GM23338 (cell line): ENCODE results near the gene TMED7. TPM values are rescaled to one million over a fixed set of nuclear protein-coding genes. Genes with fewer than 3 reads are reported as not detected.

Experiments used
- ATAC-seq: fragments of 200-7000 bp; cut with Tn5 transposase; 3 replicates; pipeline ENCODE4 v1.9.1; 2020
- DNase-seq: peaks from one replicate; pipeline ENCODE4 v3.0.0-alpha.2; 2015; ENCODE audit warnings: low spot score
- H2AFZ ChIP-seq: fragments of 200-600 bp; sonication (generic); 2 replicates; pipeline ENCODE4 v1.8.0; 2016; ENCODE audit warnings: antibody characterized with exemption, mild to moderate bottlenecking, moderate library complexity
- H3F3A ChIP-seq: fragments of 200-600 bp; sonication (generic); replicated peaks from 2 replicates; pipeline ENCODE4 v1.8.0; 2017; ENCODE audit warnings: antibody characterized with exemption, mixed run types, low read depth
- H3K27ac ChIP-seq: fragments of 200-600 bp; sonication (generic); 2 replicates; pipeline ENCODE4 v1.6.1; 2016; ENCODE audit warnings: low read depth
- H3K27me3 ChIP-seq: fragments of 200-600 bp; sonication (generic); 2 replicates; pipeline ENCODE4 v1.8.0; 2016; ENCODE audit warnings: mild to moderate bottlenecking, mixed run types, moderate library complexity; ENCODE audit not compliant: insufficient read depth
- H3K36me3 ChIP-seq: fragments of 200-600 bp; sonication (generic); 2 replicates; pipeline ENCODE4 v1.8.0; 2016; ENCODE audit warnings: mild to moderate bottlenecking; ENCODE audit not compliant: insufficient read depth
- H3K4me1 ChIP-seq: fragments of 200-600 bp; sonication (generic); 2 replicates; pipeline ENCODE4 v1.8.0; 2016; ENCODE audit warnings: mild to moderate bottlenecking, moderate library complexity; ENCODE audit not compliant: insufficient read depth
- H3K4me2 ChIP-seq: fragments of 200-600 bp; sonication (generic); 2 replicates; pipeline ENCODE4 v1.7.1; 2017; ENCODE audit warnings: mixed run types
- H3K4me3 ChIP-seq: fragments of 200-600 bp; sonication (generic); 2 replicates; pipeline ENCODE4 v1.6.1; 2016; ENCODE audit warnings: mixed run types
- H3K79me2 ChIP-seq: fragments of 200-600 bp; sonication (generic); replicated peaks from 2 replicates; pipeline ENCODE4 v1.8.0; 2017; ENCODE audit warnings: mild to moderate bottlenecking; ENCODE audit not compliant: insufficient read depth
- H3K9me2 ChIP-seq: fragments of 200-600 bp; sonication (generic); 2 replicates; pipeline ENCODE4 v1.8.0; 2017; ENCODE audit not compliant: insufficient read depth
- H4K20me1 ChIP-seq: fragments of 200-600 bp; sonication (generic); replicated peaks from 2 replicates; pipeline ENCODE4 v1.8.0; 2017; ENCODE audit warnings: mild to moderate bottlenecking; ENCODE audit not compliant: insufficient read depth
- H3K27ac Mint-ChIP-seq: 2 replicates; pipeline ENCODE4 v1.8.0; 2020; ENCODE audit warnings: inconsistent platforms, mild to moderate bottlenecking, moderate library complexity, mixed read lengths
- H3K27me3 Mint-ChIP-seq: 3 replicates; pipeline ENCODE4 v1.8.0; 2022; ENCODE audit warnings: low read depth, mild to moderate bottlenecking, moderate library complexity, mixed read lengths, inconsistent platforms; ENCODE audit not compliant: insufficient read depth, poor library complexity
- H3K36me3 Mint-ChIP-seq: 3 replicates; pipeline ENCODE4 v1.8.0; 2021; ENCODE audit warnings: low read depth, mild to moderate bottlenecking, inconsistent platforms, moderate library complexity, mixed read lengths
- H3K4me1 Mint-ChIP-seq: 3 replicates; pipeline ENCODE4 v1.8.0; 2020; ENCODE audit warnings: mild to moderate bottlenecking, inconsistent platforms, mixed read lengths
- H3K4me3 Mint-ChIP-seq: 3 replicates; pipeline ENCODE4 v1.8.0; 2021; ENCODE audit warnings: moderate library complexity, mild to moderate bottlenecking, inconsistent platforms, mixed read lengths
- H3K9me3 Mint-ChIP-seq: 3 replicates; pipeline ENCODE4 v1.8.0; 2020; ENCODE audit warnings: moderate library complexity, mild to moderate bottlenecking, inconsistent platforms, mixed read lengths
- EZH2 ChIP-seq: fragments of 200-600 bp; sonication (generic); IDR thresholded peaks from one replicate; pipeline ENCODE4 v1.8.0; 2017; ENCODE audit warnings: antibody characterized with exemption, mild to moderate bottlenecking, low read depth; ENCODE audit not compliant: unreplicated experiment
- EZH2phosphoT487 ChIP-seq: fragments of 200-600 bp; sonication (generic); IDR thresholded peaks from one replicate; pipeline ENCODE4 v1.8.1; 2018; ENCODE audit warnings: antibody characterized with exemption; ENCODE audit not compliant: unreplicated experiment
- POLR2AphosphoS5 ChIP-seq: IDR thresholded peaks from 2 replicates; pipeline ENCODE4 v1.6.1; 2016; ENCODE audit warnings: antibody characterized with exemption, low read depth
- polyA plus RNA-seq: library from polyadenylated mRNA; unstranded; fragments of >200 nt; fragmentation: Nextera tagmentation; extraction: Ambion mirVana; gene quantifications from 2 replicates; pipeline ENCODE4 v1.2.1, GENCODE V29; 2016
- total RNA-seq: library from RNA; depleted of rRNA; stranded (reverse); fragments of >200 nt; shearing (Covaris generic); gene quantifications from 2 replicates; pipeline ENCODE4 v1.2.3, GENCODE V29; 2014
- TF ChIP-seq, protein P1 (sequence below): fragments of 250-450 bp; sonication (Bioruptor Pico); IDR thresholded peaks from 2 replicates; pipeline ENCODE4 v1.5.0; 2020; ENCODE audit warnings: mild to moderate bottlenecking, moderate library complexity

TMED7 gene
- total and polyA plus RNA-seq, 2 experiments from 2014 or later = 30.2 to 158 TPM

DNA sequence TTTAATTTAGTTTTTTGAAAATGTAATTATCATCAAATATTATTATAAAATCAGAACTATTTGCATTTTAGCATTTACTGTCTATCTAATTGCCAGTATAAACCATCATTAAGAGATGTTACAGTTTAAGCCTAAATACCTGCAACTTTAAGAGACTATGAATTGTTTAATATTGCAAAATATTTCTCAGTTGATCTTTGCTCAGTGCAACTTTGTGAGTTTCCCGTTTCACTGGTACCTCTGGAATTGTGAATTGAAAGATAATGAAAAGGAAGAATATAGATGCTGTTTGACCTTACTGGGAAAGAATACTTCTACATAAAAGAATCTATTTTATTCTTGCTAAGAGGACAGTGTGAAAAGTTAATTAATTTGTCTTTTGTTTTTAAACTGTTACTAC, 30.2 kb upstream of the TMED7 start (continued):
- TF ChIP-seq, protein P1, sequence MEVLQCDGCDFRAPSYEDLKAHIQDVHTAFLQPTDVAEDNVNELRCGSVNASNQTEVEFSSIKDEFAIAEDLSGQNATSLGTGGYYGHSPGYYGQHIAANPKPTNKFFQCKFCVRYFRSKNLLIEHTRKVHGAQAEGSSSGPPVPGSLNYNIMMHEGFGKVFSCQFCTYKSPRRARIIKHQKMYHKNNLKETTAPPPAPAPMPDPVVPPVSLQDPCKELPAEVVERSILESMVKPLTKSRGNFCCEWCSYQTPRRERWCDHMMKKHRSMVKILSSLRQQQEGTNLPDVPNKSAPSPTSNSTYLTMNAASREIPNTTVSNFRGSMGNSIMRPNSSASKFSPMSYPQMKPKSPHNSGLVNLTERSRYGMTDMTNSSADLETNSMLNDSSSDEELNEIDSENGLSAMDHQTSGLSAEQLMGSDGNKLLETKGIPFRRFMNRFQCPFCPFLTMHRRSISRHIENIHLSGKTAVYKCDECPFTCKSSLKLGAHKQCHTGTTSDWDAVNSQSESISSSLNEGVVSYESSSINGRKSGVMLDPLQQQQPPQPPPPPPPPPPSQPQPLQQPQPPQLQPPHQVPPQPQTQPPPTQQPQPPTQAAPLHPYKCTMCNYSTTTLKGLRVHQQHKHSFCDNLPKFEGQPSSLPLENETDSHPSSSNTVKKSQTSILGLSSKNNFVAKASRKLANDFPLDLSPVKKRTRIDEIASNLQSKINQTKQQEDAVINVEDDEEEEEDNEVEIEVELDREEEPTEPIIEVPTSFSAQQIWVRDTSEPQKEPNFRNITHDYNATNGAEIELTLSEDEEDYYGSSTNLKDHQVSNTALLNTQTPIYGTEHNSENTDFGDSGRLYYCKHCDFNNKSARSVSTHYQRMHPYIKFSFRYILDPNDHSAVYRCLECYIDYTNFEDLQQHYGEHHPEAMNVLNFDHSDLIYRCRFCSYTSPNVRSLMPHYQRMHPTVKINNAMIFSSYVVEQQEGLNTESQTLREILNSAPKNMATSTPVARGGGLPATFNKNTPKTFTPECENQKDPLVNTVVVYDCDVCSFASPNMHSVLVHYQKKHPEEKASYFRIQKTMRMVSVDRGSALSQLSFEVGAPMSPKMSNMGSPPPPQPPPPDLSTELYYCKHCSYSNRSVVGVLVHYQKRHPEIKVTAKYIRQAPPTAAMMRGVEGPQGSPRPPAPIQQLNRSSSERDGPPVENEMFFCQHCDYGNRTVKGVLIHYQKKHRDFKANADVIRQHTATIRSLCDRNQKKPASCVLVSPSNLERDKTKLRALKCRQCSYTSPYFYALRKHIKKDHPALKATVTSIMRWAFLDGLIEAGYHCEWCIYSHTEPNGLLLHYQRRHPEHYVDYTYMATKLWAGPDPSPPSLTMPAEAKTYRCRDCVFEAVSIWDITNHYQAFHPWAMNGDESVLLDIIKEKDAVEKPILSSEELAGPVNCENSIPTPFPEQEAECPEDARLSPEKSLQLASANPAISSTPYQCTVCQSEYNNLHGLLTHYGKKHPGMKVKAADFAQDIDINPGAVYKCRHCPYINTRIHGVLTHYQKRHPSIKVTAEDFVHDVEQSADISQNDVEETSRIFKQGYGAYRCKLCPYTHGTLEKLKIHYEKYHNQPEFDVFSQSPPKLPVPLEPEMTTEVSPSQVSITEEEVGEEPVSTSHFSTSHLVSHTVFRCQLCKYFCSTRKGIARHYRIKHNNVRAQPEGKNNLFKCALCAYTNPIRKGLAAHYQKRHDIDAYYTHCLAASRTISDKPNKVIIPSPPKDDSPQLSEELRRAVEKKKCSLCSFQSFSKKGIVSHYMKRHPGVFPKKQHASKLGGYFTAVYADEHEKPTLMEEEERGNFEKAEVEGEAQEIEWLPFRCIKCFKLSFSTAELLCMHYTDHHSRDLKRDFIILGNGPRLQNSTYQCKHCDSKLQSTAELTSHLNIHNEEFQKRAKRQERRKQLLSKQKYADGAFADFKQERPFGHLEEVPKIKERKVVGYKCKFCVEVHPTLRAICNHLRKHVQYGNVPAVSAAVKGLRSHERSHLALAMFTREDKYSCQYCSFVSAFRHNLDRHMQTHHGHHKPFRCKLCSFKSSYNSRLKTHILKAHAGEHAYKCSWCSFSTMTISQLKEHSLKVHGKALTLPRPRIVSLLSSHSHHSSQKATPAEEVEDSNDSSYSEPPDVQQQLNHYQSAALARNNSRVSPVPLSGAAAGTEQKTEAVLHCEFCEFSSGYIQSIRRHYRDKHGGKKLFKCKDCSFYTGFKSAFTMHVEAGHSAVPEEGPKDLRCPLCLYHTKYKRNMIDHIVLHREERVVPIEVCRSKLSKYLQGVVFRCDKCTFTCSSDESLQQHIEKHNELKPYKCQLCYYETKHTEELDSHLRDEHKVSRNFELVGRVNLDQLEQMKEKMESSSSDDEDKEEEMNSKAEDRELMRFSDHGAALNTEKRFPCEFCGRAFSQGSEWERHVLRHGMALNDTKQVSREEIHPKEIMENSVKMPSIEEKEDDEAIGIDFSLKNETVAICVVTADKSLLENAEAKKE = no peak
- no peak for TF ChIP-seq POLR2AphosphoS5

DNA sequence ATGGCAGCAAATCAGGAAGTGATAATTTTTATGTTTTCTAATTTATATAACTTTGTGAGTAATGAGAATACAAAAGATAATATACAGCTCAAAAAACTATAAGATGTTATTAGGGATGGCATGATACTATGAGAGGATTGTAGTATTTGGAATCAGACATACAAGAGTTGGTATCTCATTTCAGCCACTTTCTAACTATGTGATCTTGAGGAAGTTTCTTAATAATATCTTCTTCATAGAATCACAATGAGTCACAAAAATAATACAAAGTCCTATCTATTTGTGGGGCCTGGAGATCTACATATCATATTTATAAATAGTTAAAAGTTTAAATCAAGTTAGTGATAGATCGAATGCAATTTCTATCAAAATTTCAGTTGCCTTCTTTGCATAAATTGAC, 23.7 kb upstream of the TMED7 start:
- Mint-ChIP-seq H3K27ac (no peak overlapping the region), H3K4me3 (no peak overlapping the region), H3K36me3 (no peaks in the 10 kb centered on the region), H3K9me3 (no peaks in the 10 kb centered on the region), H3K4me1 (peaks cover 3% of the 10 kb centered on the region), H3K27me3 (no peaks in the 10 kb centered on the region)
- no peaks in the 10 kb centered on the region for H3K36me3 ChIP-seq
- H3K4me1 ChIP-seq = peaks cover 7% of the 10 kb centered on the region
- ATAC-seq = no peak
- no peak overlapping the region for H3K4me2 ChIP-seq
- no peak overlapping the region for H3K27ac ChIP-seq
- H3F3A ChIP-seq = no peaks in the 10 kb centered on the region
- H4K20me1 ChIP-seq = no peaks in the 10 kb centered on the region
- no peaks in the 10 kb centered on the region for H3K27me3 ChIP-seq
- TF ChIP-seq EZH2 = no peak
- TF ChIP-seq, protein P1 = no peak
- no peak for TF ChIP-seq EZH2phosphoT487
- H3K4me3 ChIP-seq = no peak overlapping the region
- no peak overlapping the region for H2AFZ ChIP-seq
- no peak for DNase-seq
- no peaks in the 10 kb centered on the region for H3K79me2 ChIP-seq
- H3K9me2 ChIP-seq = peaks cover 9% of the 10 kb centered on the region; the same call in 1 of the 2 replicates
